ENCODE data around the gene MTX2. TPM values are rescaled to one million over a fixed set of nuclear protein-coding genes. Genes with fewer than 3 reads are reported as not detected.
"Not testable (repeated sequence)": the region's sequence is repeated elsewhere in the genome, so short reads cannot be mapped to it uniquely, and the experiment has no call there.

MTX2 gene
- total RNA-seq, 1 experiment from 2014 or later = 30.8 TPM

DNA sequence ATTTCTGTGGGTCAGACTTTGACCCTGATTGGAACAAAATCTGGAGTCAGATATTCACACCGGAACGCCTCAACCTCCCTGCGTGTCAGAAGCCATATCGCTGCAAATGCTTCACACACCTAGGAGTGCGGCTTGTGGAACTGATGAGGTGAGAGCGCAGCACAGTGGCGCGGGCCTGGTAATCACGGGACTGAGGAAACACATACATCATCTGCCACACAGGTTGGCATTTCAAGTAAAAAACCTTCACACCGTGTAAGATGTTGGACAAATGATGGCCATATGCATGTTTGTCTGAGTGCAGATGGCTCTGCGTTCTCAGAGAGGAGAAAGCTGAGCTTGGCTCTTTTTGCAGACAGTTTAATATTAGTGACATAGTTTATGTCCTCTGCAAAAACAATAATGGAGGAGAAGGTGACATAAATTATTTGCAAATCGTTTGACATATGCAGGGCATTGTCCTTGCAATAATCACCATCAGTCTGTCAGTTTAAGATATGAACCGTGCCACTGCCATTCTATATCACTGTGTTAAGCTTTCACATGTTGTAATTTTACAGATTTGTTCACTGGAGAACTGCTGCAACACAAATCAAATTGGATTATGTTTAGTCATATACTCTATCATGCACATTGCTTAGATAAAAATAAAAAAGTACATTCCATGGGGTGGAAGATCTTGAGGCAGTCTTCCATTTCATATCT lies 101.4 kb downstream of the MTX2 start:
- no peak overlapping the region for H3K14ac ChIP-seq (ENCODE audit: insufficient read depth, low read length)
- peaks cover 4 to 6% of the 10 kb centered on the region in 2 experiments; a peak in 3 of 5 replicates for H3K9me3 Mint-ChIP-seq
- H4K5ac ChIP-seq (ENCODE audit: insufficient read length, low read depth, low read length) = no peak overlapping the region
- H3K9ac ChIP-seq (ENCODE audit: extremely low read depth, insufficient read length, low read length) = no peak overlapping the region
- H3K27ac Mint-ChIP-seq = no peak overlapping the region
- H2BK5ac ChIP-seq (ENCODE audit: insufficient read length, low read length) = no peak overlapping the region
- H3K27me3 Mint-ChIP-seq (ENCODE audit: low read depth) = peaks cover 3% of the 10 kb centered on the region
- H3T11ph ChIP-seq (ENCODE audit: low read length) = no peak overlapping the region
- WGBS (ENCODE audit: extremely low coverage, insufficient read length, low lambda C conversion rate) = no CpG with 5 or more reads among the region's 13 CpGs
- no peak overlapping the region for H4K8ac ChIP-seq (replicated peaks; ENCODE audit: insufficient read length, low read depth, low read length)
- no peak overlapping the region for H3K4me2 ChIP-seq (ENCODE audit: insufficient read depth, insufficient read length, low read length)
- H3K23me2 ChIP-seq (ENCODE audit: insufficient read length, low read depth, low read length, poor library complexity, severe bottlenecking) = no peaks in the 10 kb centered on the region
- no peak overlapping the region for H2BK15ac ChIP-seq (ENCODE audit: low read depth, low read length)
- H3K18ac ChIP-seq (ENCODE audit: insufficient read length, low read depth, low read length) = no peak overlapping the region
- peaks cover 0 to 3% (median 3%) of the 10 kb centered on the region in 3 experiments; a peak in 1 of 7 replicates for H3K36me3 Mint-ChIP-seq (ENCODE audit: insufficient read depth in 1 of 3, low read depth in 3 of 3)
- no peaks in the 10 kb centered on the region for H3K9me3 ChIP-seq (ENCODE audit: control insufficient read depth, low read depth, low read length)
- no peaks in the 10 kb centered on the region for H3K27me3 ChIP-seq (ENCODE audit: insufficient read depth, low read length)
- H4K91ac ChIP-seq (ENCODE audit: insufficient read length, low read depth, low read length) = no peak overlapping the region
- H3K56ac ChIP-seq (ENCODE audit: insufficient read length, low read depth, low read length) = no peak overlapping the region
- no peak overlapping the region for H2BK12ac ChIP-seq (ENCODE audit: insufficient read length, low read depth, low read length)
- H2BK20ac ChIP-seq (ENCODE audit: low read depth, low read length, poor library complexity, severe bottlenecking) = no peak overlapping the region
- H3K23ac ChIP-seq (ENCODE audit: insufficient read length, low read depth, low read length) = no peak overlapping the region
- TF ChIP-seq, protein P1, sequence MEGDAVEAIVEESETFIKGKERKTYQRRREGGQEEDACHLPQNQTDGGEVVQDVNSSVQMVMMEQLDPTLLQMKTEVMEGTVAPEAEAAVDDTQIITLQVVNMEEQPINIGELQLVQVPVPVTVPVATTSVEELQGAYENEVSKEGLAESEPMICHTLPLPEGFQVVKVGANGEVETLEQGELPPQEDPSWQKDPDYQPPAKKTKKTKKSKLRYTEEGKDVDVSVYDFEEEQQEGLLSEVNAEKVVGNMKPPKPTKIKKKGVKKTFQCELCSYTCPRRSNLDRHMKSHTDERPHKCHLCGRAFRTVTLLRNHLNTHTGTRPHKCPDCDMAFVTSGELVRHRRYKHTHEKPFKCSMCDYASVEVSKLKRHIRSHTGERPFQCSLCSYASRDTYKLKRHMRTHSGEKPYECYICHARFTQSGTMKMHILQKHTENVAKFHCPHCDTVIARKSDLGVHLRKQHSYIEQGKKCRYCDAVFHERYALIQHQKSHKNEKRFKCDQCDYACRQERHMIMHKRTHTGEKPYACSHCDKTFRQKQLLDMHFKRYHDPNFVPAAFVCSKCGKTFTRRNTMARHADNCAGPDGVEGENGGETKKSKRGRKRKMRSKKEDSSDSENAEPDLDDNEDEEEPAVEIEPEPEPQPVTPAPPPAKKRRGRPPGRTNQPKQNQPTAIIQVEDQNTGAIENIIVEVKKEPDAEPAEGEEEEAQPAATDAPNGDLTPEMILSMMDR (conservative IDR thresholded peaks at IDR 0.05) = no peak
- H3K79me1 ChIP-seq (ENCODE audit: insufficient read depth, low read depth, low read length, poor library complexity, severe bottlenecking) = no peaks in the 10 kb centered on the region
- no peak overlapping the region for H2AK5ac ChIP-seq (ENCODE audit: insufficient read length, low read length)
- H3K27ac ChIP-seq (ENCODE audit: insufficient read length, low read depth, low read length) = no peak overlapping the region
- H2AFZ ChIP-seq (ENCODE audit: low read length) = no peak overlapping the region
- no peak for DNase-seq
- H3K4ac ChIP-seq (ENCODE audit: low read depth, low read length) = no peak overlapping the region
- H3K4me1 Mint-ChIP-seq = no peaks in the 10 kb centered on the region
- no peaks in the 10 kb centered on the region for H4K20me1 ChIP-seq (ENCODE audit: control insufficient read depth, insufficient read depth, insufficient read length)
- H3K4me3 Mint-ChIP-seq = no peak overlapping the region
- no peak overlapping the region for H2BK120ac ChIP-seq (ENCODE audit: low read depth, low read length, poor library complexity, severe bottlenecking)
- no peaks in the 10 kb centered on the region for H3K4me1 ChIP-seq (ENCODE audit: insufficient read depth, low read length)
- no peaks in the 10 kb centered on the region for H3K79me2 ChIP-seq (ENCODE audit: insufficient read depth, low read length)

DNA sequence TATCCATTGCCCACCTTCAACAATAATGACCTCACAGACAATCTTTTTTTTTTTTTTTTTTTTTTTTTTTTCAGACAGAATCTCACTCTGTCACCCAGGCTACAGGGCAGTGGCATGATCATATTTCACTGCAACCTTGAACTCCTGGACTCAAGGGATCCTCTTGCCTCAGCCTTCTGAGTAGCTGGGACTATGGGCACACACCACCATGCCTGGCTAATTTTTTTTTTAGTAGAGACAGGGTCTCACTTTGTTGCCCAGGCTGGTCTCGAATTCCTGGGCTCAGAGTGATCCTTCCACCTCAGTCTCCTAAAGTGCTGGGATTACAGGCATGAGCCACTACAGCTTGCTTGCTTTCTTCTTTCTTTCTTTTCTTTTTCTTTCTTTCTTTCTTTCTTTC lies 103.9 kb downstream of the MTX2 start:
- not testable (repeated sequence) for H3K56ac ChIP-seq (ENCODE audit: insufficient read length, low read depth, low read length); H3K9ac ChIP-seq (ENCODE audit: extremely low read depth, insufficient read length, low read length); H2BK12ac ChIP-seq (ENCODE audit: insufficient read length, low read depth, low read length); H3T11ph ChIP-seq (ENCODE audit: low read length); H3K27ac Mint-ChIP-seq; H3K14ac ChIP-seq (ENCODE audit: insufficient read depth, low read length); H3K27me3 ChIP-seq (ENCODE audit: insufficient read depth, low read length); H2AFZ ChIP-seq (ENCODE audit: low read length); H3K79me2 ChIP-seq (ENCODE audit: insufficient read depth, low read length); H3K9me3 Mint-ChIP-seq; H2AK5ac ChIP-seq (ENCODE audit: insufficient read length, low read length); H3K9me3 ChIP-seq (ENCODE audit: control insufficient read depth, low read depth, low read length); H2BK120ac ChIP-seq (ENCODE audit: low read depth, low read length, poor library complexity, severe bottlenecking); H3K4me1 Mint-ChIP-seq; H4K8ac ChIP-seq (replicated peaks; ENCODE audit: insufficient read length, low read depth, low read length); H3K4me3 Mint-ChIP-seq; H2BK15ac ChIP-seq (ENCODE audit: low read depth, low read length); H3K18ac ChIP-seq (ENCODE audit: insufficient read length, low read depth, low read length); DNase-seq; H3K23ac ChIP-seq (ENCODE audit: insufficient read length, low read depth, low read length); H3K79me1 ChIP-seq (ENCODE audit: insufficient read depth, low read depth, low read length, poor library complexity, severe bottlenecking); H3K27me3 Mint-ChIP-seq (ENCODE audit: low read depth); H2BK5ac ChIP-seq (ENCODE audit: insufficient read length, low read length); H3K4ac ChIP-seq (ENCODE audit: low read depth, low read length); H3K23me2 ChIP-seq (ENCODE audit: insufficient read length, low read depth, low read length, poor library complexity, severe bottlenecking); H3K4me2 ChIP-seq (ENCODE audit: insufficient read depth, insufficient read length, low read length); H3K4me1 ChIP-seq (ENCODE audit: insufficient read depth, low read length); H3K36me3 Mint-ChIP-seq (ENCODE audit: insufficient read depth in 1 of 3, low read depth in 3 of 3); H3K27ac ChIP-seq (ENCODE audit: insufficient read length, low read depth, low read length); H4K20me1 ChIP-seq (ENCODE audit: control insufficient read depth, insufficient read depth, insufficient read length); H2BK20ac ChIP-seq (ENCODE audit: low read depth, low read length, poor library complexity, severe bottlenecking); H4K91ac ChIP-seq (ENCODE audit: insufficient read length, low read depth, low read length); H4K5ac ChIP-seq (ENCODE audit: insufficient read length, low read depth, low read length)
- WGBS (ENCODE audit: extremely low coverage, insufficient read length, low lambda C conversion rate) = no CpG with 5 or more reads among the region's 1 CpG
